Mesenchymal stem cell (in vitro differentiated cells and primary cell): ENCODE data around the gene MAGI3.

Experiments used
- DNase-seq: peaks from one replicate; pipeline ENCODE4 v3.0.0-alpha.2; 2013
- H2AFZ ChIP-seq: one replicate; pipeline ENCODE4 v1.6.1; 2013; ENCODE audit warnings: low read depth, mild to moderate bottlenecking, control low read depth, inconsistent platforms, low read length, moderate library complexity
- H2AK5ac ChIP-seq: 2 replicates; pipeline ENCODE4 v1.6.1; 2013; ENCODE audit warnings: low read length, moderate library complexity, mild to moderate bottlenecking, inconsistent platforms; ENCODE audit not compliant: severe bottlenecking
- H2BK120ac ChIP-seq: one replicate; pipeline ENCODE4 v1.6.1; 2013; ENCODE audit warnings: low read depth, mild to moderate bottlenecking, inconsistent platforms, low read length, moderate library complexity
- H2BK12ac ChIP-seq, 2 experiments: one replicate each; pipeline ENCODE4 v1.6.1; 2013; ENCODE audit warnings: inconsistent platforms in 2 of 2, low read length in 2 of 2, mild to moderate bottlenecking in 2 of 2, moderate library complexity in 2 of 2, control low read depth in 1 of 2
- H2BK15ac ChIP-seq: one replicate; pipeline ENCODE4 v1.6.1; 2013; ENCODE audit warnings: mild to moderate bottlenecking, low read depth, inconsistent platforms; ENCODE audit not compliant: poor library complexity, severe bottlenecking
- H2BK5ac ChIP-seq: 2 replicates; pipeline ENCODE4 v1.6.1; 2013; ENCODE audit warnings: low read depth, mild to moderate bottlenecking, low read length, control low read depth, inconsistent platforms; ENCODE audit not compliant: poor library complexity, severe bottlenecking
- H3K14ac ChIP-seq, 2 experiments: one replicate each; pipeline ENCODE4 v1.6.1; 2013; ENCODE audit warnings: inconsistent platforms in 2 of 2, low read length in 2 of 2, control low read depth in 1 of 2, mild to moderate bottlenecking in 1 of 2, moderate library complexity in 1 of 2
- H3K18ac ChIP-seq, 2 experiments: one replicate each; pipeline ENCODE4 v1.6.1; 2013; ENCODE audit warnings: inconsistent platforms in 2 of 2, low read length in 2 of 2, control low read depth in 1 of 2, low read depth in 1 of 2, mild to moderate bottlenecking in 1 of 2
- H3K23ac ChIP-seq, 2 experiments: one replicate each; pipeline ENCODE4 v1.6.1; 2013; ENCODE audit warnings: inconsistent platforms in 2 of 2, low read length in 2 of 2, mild to moderate bottlenecking in 2 of 2, moderate library complexity in 2 of 2, control low read depth in 1 of 2
- H3K27ac ChIP-seq: 2 replicates; pipeline ENCODE4 v1.5.1; 2013; ENCODE audit warnings: mild to moderate bottlenecking, moderate library complexity, low read length, control low read depth, inconsistent platforms; ENCODE audit not compliant: poor library complexity, severe bottlenecking
- H3K27me3 ChIP-seq, 2 experiments: 2 replicates each; pipeline versions ENCODE4 v1.6.1 to v1.7.0; 2013; ENCODE audit warnings: low read length in 2 of 2, mild to moderate bottlenecking in 2 of 2, moderate library complexity in 2 of 2, control low read depth in 1 of 2, inconsistent platforms in 1 of 2; ENCODE audit not compliant: control insufficient read depth in 1 of 2, insufficient read depth in 1 of 2
- H3K36me3 ChIP-seq, 2 experiments: 2 replicates each; pipeline versions ENCODE4 v1.6.1 to v1.7.0; 2013; ENCODE audit warnings: low read length in 2 of 2, control low read depth in 1 of 2, inconsistent platforms in 1 of 2, low read depth in 1 of 2, mild to moderate bottlenecking in 1 of 2; ENCODE audit not compliant: insufficient read depth in 2 of 2, control insufficient read depth in 1 of 2
- H3K4ac ChIP-seq, 2 experiments: one replicate each; pipeline ENCODE4 v1.6.1; 2013; ENCODE audit warnings: inconsistent platforms in 2 of 2, low read length in 2 of 2, mild to moderate bottlenecking in 2 of 2, moderate library complexity in 2 of 2, control low read depth in 1 of 2, low read depth in 1 of 2
- H3K4me1 ChIP-seq: 2 replicates; pipeline ENCODE4 v1.6.1; 2013; ENCODE audit warnings: low read depth, low read length, control low read depth; ENCODE audit not compliant: control insufficient read depth, insufficient read depth
- H3K4me2 ChIP-seq: 2 replicates; pipeline ENCODE4 v1.6.1; 2013; ENCODE audit warnings: low read length, mild to moderate bottlenecking, inconsistent platforms; ENCODE audit not compliant: poor library complexity, severe bottlenecking
- H3K4me3 ChIP-seq, 2 experiments: 2 replicates each; pipeline versions ENCODE4 v1.5.1 to v1.7.0; 2013; ENCODE audit warnings: low read length in 2 of 2, mild to moderate bottlenecking in 2 of 2, control low read depth in 1 of 2, low read depth in 1 of 2; ENCODE audit not compliant: insufficient read depth in 1 of 2
- H3K79me1 ChIP-seq: replicated peaks from 2 replicates; pipeline ENCODE4 v1.6.1; 2013; ENCODE audit warnings: mild to moderate bottlenecking, control low read depth, low read length, inconsistent platforms; ENCODE audit not compliant: poor library complexity, severe bottlenecking
- H3K9ac ChIP-seq: 2 replicates; pipeline ENCODE4 v1.7.0; 2013; ENCODE audit warnings: mild to moderate bottlenecking, low read length, moderate library complexity
- H3K9me3 ChIP-seq: 2 replicates; pipeline ENCODE4 v1.7.0; 2013; ENCODE audit warnings: mild to moderate bottlenecking, low read length; ENCODE audit not compliant: control insufficient read depth
- H4K8ac ChIP-seq: one replicate; pipeline ENCODE4 v1.6.1; 2013; ENCODE audit warnings: inconsistent platforms, mild to moderate bottlenecking, low read length, moderate library complexity
- H4K91ac ChIP-seq: one replicate; pipeline ENCODE4 v1.6.1; 2013; ENCODE audit warnings: mild to moderate bottlenecking, low read length, inconsistent platforms
- WGBS: methylation state at CpG from one replicate; pipeline ENCODE4 v1.1.7; 2013; ENCODE audit warnings: mixed read lengths; 5-methylcytosine and 5-hydroxymethylcytosine counted together

The MAGI3 gene

GRCh38 chr1:113394043-113394862 lies 3.9 kb downstream of the MAGI3 start:
- Histone ChIP-seq H3K9ac (peak overlapping the region; percentile 86), H2AFZ (no peak overlapping the region), H3K27me3 (no peaks in the 10 kb centered on the region), H3K27ac (no peak overlapping the region), H3K4ac (no peak overlapping the region), H3K4me2 (no peak overlapping the region), H2BK5ac (no peak overlapping the region), H2BK12ac (no peak overlapping the region), H4K8ac (no peak overlapping the region), H3K18ac (no peak overlapping the region), H3K9me3 (no peaks in the 10 kb centered on the region), H3K23ac (no peak overlapping the region), H2AK5ac (no peak overlapping the region), H3K14ac (no peak overlapping the region), H3K4me3 (peak overlapping the region in 1 of 2 experiments; percentile 9), H3K36me3 (no peaks in the 10 kb centered on the region), H2BK15ac (no peak overlapping the region), H3K4me1 (no peaks in the 10 kb centered on the region), H3K79me1 (peaks cover 18% of the 10 kb centered on the region), H4K91ac (no peak overlapping the region), H2BK120ac (no peak overlapping the region)
- no peak for DNase-seq
- 95% methylated on average over 2 of the region's 4 CpGs for WGBS

- Histone ChIP-seq H3K4me2 (no peak overlapping the region), H3K23ac (no peak overlapping the region)
- no CpG with 5 or more reads among the region's 1 CpG for WGBS
These were observed 4.5 kb downstream of the MAGI3 start for GRCh38 chr1:113394863-113395259.

GRCh38 chr1:113396102-113396501 lies 5.8 kb downstream of the MAGI3 start:
- no peaks in the 10 kb centered on the region for H3K9me3 ChIP-seq
- no peak overlapping the region for H2AK5ac ChIP-seq
- H4K91ac ChIP-seq, result no peak overlapping the region
- H2BK120ac ChIP-seq, result no peak overlapping the region
- H3K18ac ChIP-seq, result no peak overlapping the region
- no peak overlapping the region for H2BK5ac ChIP-seq
- no peaks in the 10 kb centered on the region for H3K36me3 ChIP-seq
- WGBS, result no CpG with 5 or more reads among the region's 2 CpGs
- no peak overlapping the region for H3K4me2 ChIP-seq
- H4K8ac ChIP-seq, result no peak overlapping the region
- H3K79me1 ChIP-seq, result peaks cover 13% of the 10 kb centered on the region
- H2BK15ac ChIP-seq, result no peak overlapping the region
- no peak overlapping the region for H3K23ac ChIP-seq
- no peak overlapping the region for H2BK12ac ChIP-seq
- no peak overlapping the region for H3K4ac ChIP-seq
- H3K4me1 ChIP-seq, result no peaks in the 10 kb centered on the region
- no peak overlapping the region for H3K9ac ChIP-seq
- H3K14ac ChIP-seq, result no peak overlapping the region
- no peak overlapping the region for H3K4me3 ChIP-seq
- no peak for DNase-seq
- no peak overlapping the region for H3K27ac ChIP-seq
- H3K27me3 ChIP-seq, result no peaks in the 10 kb centered on the region
- no peak overlapping the region for H2AFZ ChIP-seq

More at GRCh38 chr1:113394863-113395259, 4.5 kb downstream of the MAGI3 start:
- DNase-seq, result no peak
- no peak overlapping the region for H4K8ac ChIP-seq
- no peaks in the 10 kb centered on the region for H3K36me3 ChIP-seq
- no peak overlapping the region for H3K9ac ChIP-seq
- no peak overlapping the region for H2AK5ac ChIP-seq
- no peak overlapping the region for H2AFZ ChIP-seq
- no peaks in the 10 kb centered on the region for H3K27me3 ChIP-seq
- H3K18ac ChIP-seq, result no peak overlapping the region
- H3K14ac ChIP-seq, result no peak overlapping the region
- no peak overlapping the region for H2BK15ac ChIP-seq
- peaks cover 18% of the 10 kb centered on the region for H3K79me1 ChIP-seq
- no peak overlapping the region for H3K4me3 ChIP-seq
- H2BK12ac ChIP-seq, result no peak overlapping the region
- H2BK5ac ChIP-seq, result no peak overlapping the region
- no peak overlapping the region for H4K91ac ChIP-seq
- no peak overlapping the region for H3K27ac ChIP-seq
- no peak overlapping the region for H3K4ac ChIP-seq
- no peaks in the 10 kb centered on the region for H3K4me1 ChIP-seq
- no peak overlapping the region for H2BK120ac ChIP-seq
- no peaks in the 10 kb centered on the region for H3K9me3 ChIP-seq

GRCh38 chr1:113396585-113396984 lies 6.3 kb downstream of the MAGI3 start:
- Histone ChIP-seq H3K23ac (no peak overlapping the region), H3K27me3 (no peaks in the 10 kb centered on the region), H2BK5ac (no peak overlapping the region), H3K27ac (no peak overlapping the region), H2BK12ac (no peak overlapping the region), H3K14ac (no peak overlapping the region), H3K79me1 (peaks cover 9% of the 10 kb centered on the region), H2BK120ac (no peak overlapping the region), H3K4me3 (no peak overlapping the region), H3K36me3 (no peaks in the 10 kb centered on the region), H2AK5ac (no peak overlapping the region), H2AFZ (no peak overlapping the region), H4K91ac (no peak overlapping the region), H2BK15ac (no peak overlapping the region), H3K9me3 (no peaks in the 10 kb centered on the region), H4K8ac (no peak overlapping the region), H3K18ac (no peak overlapping the region), H3K4me2 (no peak overlapping the region), H3K4me1 (no peaks in the 10 kb centered on the region), H3K4ac (no peak overlapping the region), H3K9ac (no peak overlapping the region)
- WGBS, result 64% methylated on average over 3 of the region's 3 CpGs
- DNase-seq, result peak; percentile 68
